ENCODE measurements around the gene THAP4. TPM values are rescaled to one million over a fixed set of nuclear protein-coding genes. Genes with fewer than 3 reads are reported as not detected.

The THAP4 gene
- total and polyA plus RNA-seq, 2 of the 13 experiments (the other 11 are each of a cell fraction or from before 2014, with no cell fraction given), result 59.7 to 75.7 TPM

- TF ChIP-seq CHD2 (IDR thresholded peaks at IDR 0.05; ENCODE audit: low read depth, low read length), result no peak
- no peak; the same call in 1 of the 2 replicates for TF ChIP-seq ZNF567 (CRISPR knock-in tag; IDR thresholded peaks at IDR 0.05; ENCODE audit: borderline replicate concordance)
- TF ChIP-seq TBX3 (IDR thresholded peaks at IDR 0.05; ENCODE audit: borderline replicate concordance), result no peak; the same call in 1 of the 2 replicates
- TF ChIP-seq GMEB1 (CRISPR knock-in tag; IDR thresholded peaks at IDR 0.05; ENCODE audit: borderline replicate concordance), result peak; percentile 77
- TF ChIP-seq KDM6A (CRISPR knock-in tag; IDR thresholded peaks at IDR 0.05; ENCODE audit: low read depth), result peak; percentile 55; the same call in 1 of the 2 replicates
- TF ChIP-seq SNAPC4 (CRISPR knock-in tag; IDR thresholded peaks at IDR 0.05), result peak; percentile 38; the same call in 1 of the 2 replicates
- peak; percentile 90; the same call in 1 of the 2 replicates for TF ChIP-seq SPEN (CRISPR knock-in tag; IDR thresholded peaks at IDR 0.05; ENCODE audit: low read depth)
- TF ChIP-seq ZNF790 (CRISPR knock-in tag; IDR thresholded peaks at IDR 0.05; ENCODE audit: borderline replicate concordance), result peak; percentile 95; the same call in 1 of the 2 replicates
- no peak; the same call in 1 of the 2 replicates for TF ChIP-seq ZNF225 (CRISPR knock-in tag; IDR thresholded peaks at IDR 0.05)
- 0 out of 2 replicates have a peak, but pooled peaks have one; percentile 57 for TF ChIP-seq ZNF160 (CRISPR knock-in tag; IDR thresholded peaks at IDR 0.05)
- TF ChIP-seq FOXK2 (IDR thresholded peaks at IDR 0.05), result peak; percentile 4; the same call in 1 of the 2 replicates
- peak; percentile 84; the same call in 1 of the 2 replicates for TF ChIP-seq HNF1B (CRISPR knock-in tag; IDR thresholded peaks at IDR 0.05)
- TF ChIP-seq TOPORS (CRISPR knock-in tag; IDR thresholded peaks at IDR 0.05), result peak; percentile 87
- no peak for TF ChIP-seq ZBTB10 (CRISPR knock-in tag; IDR thresholded peaks at IDR 0.05; ENCODE audit: borderline replicate concordance)
- peak; percentile 90 for TF ChIP-seq ASH2L (IDR thresholded peaks at IDR 0.05; ENCODE audit: insufficient read length, low read depth, low read length)
- TF ChIP-seq SYNCRIP (IDR thresholded peaks at IDR 0.05; ENCODE audit: insufficient read depth, low read depth, low read length), result no peak
- TF ChIP-seq KLF13 (CRISPR knock-in tag; IDR thresholded peaks at IDR 0.05), result no peak
Observed at GRCh38 chr2:241645056-241645914, 8.3 kb upstream of the THAP4 start (continued).
